Vagina (tissue), 2 donors: ENCODE results near the gene FOXF2. TPM values are rescaled to one million over a fixed set of nuclear protein-coding genes. Genes with fewer than 3 reads are reported as not detected.

ENCODE experiments used
- DNase-seq, 2 donors: peaks; one replicate each; pipeline ENCODE4 v3.0.0-alpha.2; 2017; ENCODE audit errors: extremely low spot score in 2 of 2
- H3K27ac ChIP-seq: fragments of 200-600 bp; sonication (generic); one replicate; pipeline ENCODE4 v1.5.1; 2019
- H3K27me3 ChIP-seq: fragments of 200-600 bp; sonication (generic); one replicate; pipeline ENCODE4 v1.5.1; 2019
- H3K36me3 ChIP-seq, 2 donors: fragments of 200-600 bp; sonication (generic); one replicate each; pipeline ENCODE4 v1.5.1; 2017 to 2019
- H3K4me1 ChIP-seq: fragments of 200-600 bp; sonication (generic); one replicate; pipeline ENCODE4 v1.5.1; 2019
- H3K4me3 ChIP-seq, 2 donors: fragments of 200-600 bp; sonication (generic); 1 replicate in 1 of 2; 2 replicates in 1 of 2; pipeline ENCODE4 v1.5.1; 2016 to 2019
- H3K9me3 ChIP-seq: fragments of 200-600 bp; sonication (generic); one replicate; pipeline ENCODE4 v1.5.1; 2019
- POLR2A ChIP-seq, 2 donors: fragments of 450-650 bp; IDR thresholded peaks; one replicate each; pipeline ENCODE4 v1.6.1; 2017; ENCODE audit warnings: antibody characterized with exemption in 2 of 2, mild to moderate bottlenecking in 2 of 2, moderate library complexity in 2 of 2
- POLR2AphosphoS5 ChIP-seq, 2 donors: sonication (generic); formaldehyde crosslinking; IDR thresholded peaks; one replicate each; pipeline ENCODE4 v1.9.0; 2017; ENCODE audit warnings: antibody characterized with exemption in 2 of 2, mild to moderate bottlenecking in 2 of 2, low read depth in 1 of 2; ENCODE audit not compliant: insufficient read depth in 1 of 2
- intact Hi-C: fragments of 100-400 bp; cut with DNase I; formaldehyde crosslinking; loops from one replicate; pipeline ENCODE4 v1.15.1; 2023
- total RNA-seq: library from RNA; depleted of rRNA; stranded (reverse); fragments of >200 nt; gene quantifications from one replicate; pipeline ENCODE4 v1.2.3, GENCODE V29; 2016
- TF ChIP-seq, protein P1 (sequence below), 3 experiments: fragments of 450-650 bp in 2 of 3; fragments of 200-600 bp in 1 of 3; sonication (generic) in 1 of 3; IDR thresholded peaks; one replicate each; pipeline ENCODE4 v1.5.1; 2017 to 2019; ENCODE audit warnings: antibody characterized with exemption in 3 of 3, mild to moderate bottlenecking in 2 of 3, moderate library complexity in 2 of 3

Gene FOXF2
- total RNA-seq, 1 donor from 2014 or later, result 1.2 TPM

DNA sequence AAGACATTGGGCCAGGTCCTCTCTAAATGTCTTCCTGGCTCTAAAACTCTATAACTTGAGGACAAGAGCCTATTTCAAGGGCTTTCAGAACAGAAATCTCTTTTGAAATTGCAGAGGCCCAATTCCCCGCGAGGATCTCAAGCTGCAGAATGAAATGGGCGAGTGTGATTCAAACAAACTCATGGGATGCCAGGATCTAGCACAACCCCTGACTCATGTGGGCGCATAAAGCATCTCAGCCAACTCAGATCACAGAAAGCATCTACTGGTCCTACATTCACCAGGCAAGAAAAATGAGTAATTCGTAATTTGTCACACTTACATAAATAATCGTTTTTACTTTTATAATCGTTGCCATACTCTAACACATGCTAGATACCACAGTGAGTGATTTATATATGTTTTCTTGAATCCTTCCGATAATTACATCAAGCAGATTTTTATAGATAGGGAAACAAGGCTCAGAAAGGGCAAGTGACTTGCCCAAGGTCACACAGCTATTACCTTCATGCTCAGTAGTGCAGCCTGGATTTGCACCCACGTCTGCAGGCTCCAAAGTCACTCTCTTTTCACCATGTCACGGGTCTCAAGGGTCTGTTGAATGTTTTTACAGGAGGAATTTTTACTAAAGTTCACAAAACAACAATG, 26.2 kb downstream of the FOXF2 start:
- Histone ChIP-seq H3K27me3 (no peaks in the 10 kb centered on the region), H3K4me1 (no peaks in the 10 kb centered on the region), H3K4me3 (no peak overlapping the region), H3K36me3 (no peaks in the 10 kb centered on the region), H3K27ac (no peak overlapping the region), H3K9me3 (no peaks in the 10 kb centered on the region)
- DNase-seq, result no peak
- TF ChIP-seq, protein P1, sequence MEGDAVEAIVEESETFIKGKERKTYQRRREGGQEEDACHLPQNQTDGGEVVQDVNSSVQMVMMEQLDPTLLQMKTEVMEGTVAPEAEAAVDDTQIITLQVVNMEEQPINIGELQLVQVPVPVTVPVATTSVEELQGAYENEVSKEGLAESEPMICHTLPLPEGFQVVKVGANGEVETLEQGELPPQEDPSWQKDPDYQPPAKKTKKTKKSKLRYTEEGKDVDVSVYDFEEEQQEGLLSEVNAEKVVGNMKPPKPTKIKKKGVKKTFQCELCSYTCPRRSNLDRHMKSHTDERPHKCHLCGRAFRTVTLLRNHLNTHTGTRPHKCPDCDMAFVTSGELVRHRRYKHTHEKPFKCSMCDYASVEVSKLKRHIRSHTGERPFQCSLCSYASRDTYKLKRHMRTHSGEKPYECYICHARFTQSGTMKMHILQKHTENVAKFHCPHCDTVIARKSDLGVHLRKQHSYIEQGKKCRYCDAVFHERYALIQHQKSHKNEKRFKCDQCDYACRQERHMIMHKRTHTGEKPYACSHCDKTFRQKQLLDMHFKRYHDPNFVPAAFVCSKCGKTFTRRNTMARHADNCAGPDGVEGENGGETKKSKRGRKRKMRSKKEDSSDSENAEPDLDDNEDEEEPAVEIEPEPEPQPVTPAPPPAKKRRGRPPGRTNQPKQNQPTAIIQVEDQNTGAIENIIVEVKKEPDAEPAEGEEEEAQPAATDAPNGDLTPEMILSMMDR (IDR thresholded peaks at IDR 0.05), result no peak
- no peak for TF ChIP-seq POLR2AphosphoS5 (IDR thresholded peaks at IDR 0.05; ENCODE audit: insufficient read depth in 1 of 2, low read depth in 1 of 2)
- no peak for TF ChIP-seq POLR2A (IDR thresholded peaks at IDR 0.05)
- intact Hi-C loops, result no loop called here

GRCh38 chr6:1416191-1416760, 26.9 kb downstream of the FOXF2 start:
- no peak for DNase-seq
- Histone ChIP-seq H3K4me1 (no peaks in the 10 kb centered on the region), H3K4me3 (no peak overlapping the region), H3K27ac (no peak overlapping the region), H3K9me3 (no peaks in the 10 kb centered on the region), H3K27me3 (no peaks in the 10 kb centered on the region), H3K36me3 (no peaks in the 10 kb centered on the region)
- intact Hi-C loops, result no loop called here
- no peak for TF ChIP-seq POLR2AphosphoS5 (IDR thresholded peaks at IDR 0.05; ENCODE audit: insufficient read depth in 1 of 2, low read depth in 1 of 2)
- TF ChIP-seq, protein P1 (IDR thresholded peaks at IDR 0.05), result no peak

DNA sequence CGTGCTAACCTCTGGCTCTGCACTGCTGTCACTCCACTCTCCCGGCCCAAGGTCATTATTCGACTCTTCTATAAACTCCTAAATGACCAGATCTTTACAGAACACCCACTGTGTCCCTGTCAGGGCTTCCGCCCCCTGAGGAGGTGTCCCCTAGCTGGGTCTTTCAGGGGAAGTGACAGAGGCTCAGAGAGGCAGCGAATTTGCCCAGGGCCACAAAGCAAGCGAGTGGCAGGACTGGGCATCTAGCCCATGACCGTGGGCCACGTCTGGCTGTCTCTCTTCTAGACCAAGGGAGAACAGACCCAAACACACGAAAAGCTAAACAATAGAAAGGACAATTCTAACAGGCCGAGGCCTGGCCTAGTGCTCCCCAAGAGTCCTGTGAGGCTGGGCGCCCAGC, 27.4 kb downstream of the FOXF2 start:
- Histone ChIP-seq H3K27me3 (no peaks in the 10 kb centered on the region), H3K4me1 (no peaks in the 10 kb centered on the region), H3K9me3 (no peaks in the 10 kb centered on the region), H3K4me3 (no peak overlapping the region), H3K36me3 (no peaks in the 10 kb centered on the region), H3K27ac (no peak overlapping the region)
- DNase-seq, result no peak
- intact Hi-C loops, result no loop called here
- no peak for TF ChIP-seq POLR2AphosphoS5 (IDR thresholded peaks at IDR 0.05; ENCODE audit: insufficient read depth in 1 of 2, low read depth in 1 of 2)
- TF ChIP-seq POLR2A (IDR thresholded peaks at IDR 0.05), result no peak
- TF ChIP-seq, protein P1 (IDR thresholded peaks at IDR 0.05), result no peak

DNA sequence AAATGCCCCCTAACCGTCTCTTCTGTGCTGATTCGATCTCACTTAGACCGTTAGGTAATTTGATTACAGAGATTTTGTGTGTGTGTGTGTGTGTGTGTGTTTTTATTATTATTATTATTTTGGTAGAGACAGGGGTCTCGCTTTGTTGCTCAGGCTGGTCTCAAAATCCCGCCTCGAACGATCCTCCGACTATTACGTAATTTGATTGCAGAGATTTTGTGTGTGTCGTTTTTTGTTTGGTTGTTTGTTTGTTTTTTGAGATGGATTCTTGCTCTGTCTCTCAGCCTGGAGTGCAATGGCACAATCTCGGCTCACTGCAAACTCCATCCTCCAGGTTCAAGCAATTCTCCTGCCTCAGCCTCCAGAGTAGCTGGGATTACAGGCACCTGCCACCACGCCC, 28.3 kb downstream of the FOXF2 start:
- no peak for DNase-seq
- TF ChIP-seq POLR2AphosphoS5 (IDR thresholded peaks at IDR 0.05; ENCODE audit: insufficient read depth in 1 of 2, low read depth in 1 of 2) (no peak), POLR2A (IDR thresholded peaks at IDR 0.05) (no peak)
- TF ChIP-seq, protein P1 (IDR thresholded peaks at IDR 0.05), result no peak
- H3K36me3 ChIP-seq, result no peaks in the 10 kb centered on the region
- H3K27ac ChIP-seq, result no peak overlapping the region
- intact Hi-C loops, result no loop called here
- H3K9me3 ChIP-seq, result no peaks in the 10 kb centered on the region
- H3K27me3 ChIP-seq, result no peaks in the 10 kb centered on the region
- no peaks in the 10 kb centered on the region for H3K4me1 ChIP-seq
- no peak overlapping the region for H3K4me3 ChIP-seq

DNA sequence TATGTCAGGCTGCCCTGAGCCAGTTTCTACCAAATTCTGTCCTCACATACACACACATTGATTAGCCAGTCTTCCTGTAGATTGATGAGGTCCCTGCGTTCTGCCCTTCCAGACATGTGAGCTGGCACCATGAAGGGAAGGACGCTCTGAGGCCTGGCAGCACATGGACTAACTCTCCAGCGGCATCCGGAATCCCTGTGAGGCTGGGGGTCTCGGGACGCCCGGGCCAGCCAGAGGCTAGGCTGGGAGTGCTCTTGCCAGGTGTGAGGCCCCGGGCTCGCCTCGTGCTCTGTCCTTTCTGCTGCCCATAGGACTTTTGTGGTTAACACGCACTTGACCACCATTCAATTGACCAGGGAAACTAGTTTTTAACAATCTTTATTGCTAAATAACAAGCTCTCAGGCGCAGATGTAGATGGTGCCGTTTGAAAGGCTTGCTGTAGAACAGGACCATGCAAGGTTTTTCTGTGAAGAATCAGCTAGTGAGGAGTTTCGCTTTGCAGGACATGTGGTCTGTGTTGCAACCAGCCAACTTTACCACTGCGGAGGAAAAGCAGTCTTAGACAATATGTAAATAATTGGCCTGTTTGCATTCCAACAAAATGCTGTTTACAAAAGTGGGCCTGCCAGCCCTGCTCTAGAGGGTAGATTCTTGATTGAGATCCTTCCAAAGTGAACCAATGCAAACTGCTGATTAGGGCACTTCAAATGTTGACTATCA, 29.3 kb downstream of the FOXF2 start:
- no peaks in the 10 kb centered on the region for H3K9me3 ChIP-seq
- no peak overlapping the region for H3K27ac ChIP-seq
- TF ChIP-seq, protein P1 (IDR thresholded peaks at IDR 0.05), result no peak
- TF ChIP-seq POLR2A (IDR thresholded peaks at IDR 0.05), result no peak
- no peak for TF ChIP-seq POLR2AphosphoS5 (IDR thresholded peaks at IDR 0.05; ENCODE audit: insufficient read depth in 1 of 2, low read depth in 1 of 2)
- no peaks in the 10 kb centered on the region for H3K4me1 ChIP-seq
- DNase-seq, result no peak
- no peak overlapping the region for H3K4me3 ChIP-seq
- intact Hi-C loops, result no loop called here
- H3K36me3 ChIP-seq, result no peaks in the 10 kb centered on the region
- no peaks in the 10 kb centered on the region for H3K27me3 ChIP-seq
